SK-N-SH treated with all-trans-retinoic acid at 6 μM for 48 hours (cell line): Measurements from ENCODE around the gene TBKBP1.
"Not testable (repeated sequence)": the region's sequence is repeated elsewhere in the genome, so short reads cannot be mapped to it uniquely, and the experiment has no call there.

Experiments
- ARNTL ChIP-seq: fragments of 450-650 bp; formaldehyde crosslinking; IDR thresholded peaks from 2 replicates; pipeline ENCODE4 v1.5.0; 2020; ENCODE audit warnings: low read depth, mild to moderate bottlenecking, moderate library complexity, borderline replicate concordance
- GLIS3 ChIP-seq: fragments of 250-450 bp; sonication (Bioruptor Pico); IDR thresholded peaks from 2 replicates; pipeline ENCODE4 v1.5.0; 2020; ENCODE audit warnings: mild to moderate bottlenecking, moderate library complexity
- ISL1 ChIP-seq: fragments of 250-450 bp; sonication (Bioruptor Pico); IDR thresholded peaks from 2 replicates; pipeline ENCODE4 v2.1.2; 2022; ENCODE audit warnings: mild to moderate bottlenecking, moderate library complexity
- PATZ1 ChIP-seq: fragments of 250-450 bp; sonication (Bioruptor Pico); IDR thresholded peaks from 2 replicates; pipeline ENCODE4 v1.8.0; 2020; ENCODE audit warnings: mild to moderate bottlenecking, moderate library complexity, borderline replicate concordance
- SNAI2 ChIP-seq: fragments of 250-450 bp; sonication (Bioruptor Pico); IDR thresholded peaks from 2 replicates; pipeline ENCODE4 v1.5.0; 2020; ENCODE audit warnings: mild to moderate bottlenecking, moderate library complexity
- TSHZ2 ChIP-seq: fragments of 250-450 bp; sonication (Bioruptor Pico); IDR thresholded peaks from 2 replicates; pipeline ENCODE4 v1.5.0; 2020; ENCODE audit warnings: mild to moderate bottlenecking, moderate library complexity

GRCh38 chr17:47682727-47683126, 11.2 kb upstream of the TBKBP1 start:
- TF ChIP-seq TSHZ2 (CRISPR knock-in tag); SNAI2 (CRISPR knock-in tag); ARNTL; ISL1; GLIS3; PATZ1 (CRISPR knock-in tag): not testable (repeated sequence)
